ENCODE data around the gene WIPF3. TPM values are rescaled to one million over a fixed set of nuclear protein-coding genes. Genes with fewer than 3 reads are reported as not detected.

Gene WIPF3
- total RNA-seq, 1 donor from 2014 or later: not detected

- intact Hi-C loops (cut with micrococcal nuclease): no loop called here
- no peak for DNase-seq (ENCODE audit: low spot score)
- Mint-ChIP-seq H3K36me3 (ENCODE audit: low read depth) (no peaks in the 10 kb centered on the region), H3K4me1 (ENCODE audit: low read depth) (no peaks in the 10 kb centered on the region), H3K9me3 (no peaks in the 10 kb centered on the region), H3K27ac (no peak overlapping the region), H3K27me3 (ENCODE audit: insufficient read depth) (peaks cover 2% of the 10 kb centered on the region), H3K4me3 (no peak overlapping the region)
These were observed 37.4 kb downstream of the WIPF3 start for GRCh38 chr7:29843726-29844125.

- no peak for DNase-seq (ENCODE audit: low spot score)
- Mint-ChIP-seq H3K4me1 (ENCODE audit: low read depth) (no peaks in the 10 kb centered on the region), H3K36me3 (ENCODE audit: low read depth) (no peaks in the 10 kb centered on the region), H3K9me3 (no peaks in the 10 kb centered on the region), H3K4me3 (no peak overlapping the region), H3K27ac (no peak overlapping the region), H3K27me3 (ENCODE audit: insufficient read depth) (peaks cover 2% of the 10 kb centered on the region)
- intact Hi-C loops (cut with micrococcal nuclease): no loop called here
These were observed 38.3 kb downstream of the WIPF3 start for GRCh38 chr7:29844559-29844958.

- no peak for DNase-seq (ENCODE audit: low spot score)
- Mint-ChIP-seq H3K4me1 (ENCODE audit: low read depth) (no peaks in the 10 kb centered on the region), H3K9me3 (no peaks in the 10 kb centered on the region), H3K36me3 (ENCODE audit: low read depth) (no peaks in the 10 kb centered on the region), H3K4me3 (no peak overlapping the region), H3K27ac (no peak overlapping the region), H3K27me3 (ENCODE audit: insufficient read depth) (peaks cover 2% of the 10 kb centered on the region)
- intact Hi-C loops (cut with micrococcal nuclease): no loop called here
These were observed 41.2 kb downstream of the WIPF3 start for GRCh38 chr7:29847496-29847895.

GRCh38 chr7:29847916-29848315 lies 41.6 kb downstream of the WIPF3 start:
- Mint-ChIP-seq H3K27me3 (ENCODE audit: insufficient read depth) (peaks cover 3% of the 10 kb centered on the region), H3K36me3 (ENCODE audit: low read depth) (no peaks in the 10 kb centered on the region)

GRCh38 chr7:29848941-29849340 lies 42.6 kb downstream of the WIPF3 start:
- no peak for DNase-seq (ENCODE audit: low spot score)
- intact Hi-C loops (cut with micrococcal nuclease): no loop called here
- H3K4me1 Mint-ChIP-seq (ENCODE audit: low read depth): no peaks in the 10 kb centered on the region
- H3K9me3 Mint-ChIP-seq: no peaks in the 10 kb centered on the region
- no peak overlapping the region for H3K27ac Mint-ChIP-seq
- H3K36me3 Mint-ChIP-seq (ENCODE audit: low read depth): no peaks in the 10 kb centered on the region
- no peak overlapping the region for H3K4me3 Mint-ChIP-seq
- H3K27me3 Mint-ChIP-seq (ENCODE audit: insufficient read depth): peaks cover 3% of the 10 kb centered on the region

More at GRCh38 chr7:29847916-29848315, 41.6 kb downstream of the WIPF3 start:
- H3K4me3 Mint-ChIP-seq: no peak overlapping the region
- intact Hi-C loops (cut with micrococcal nuclease): no loop called here
- no peaks in the 10 kb centered on the region for H3K4me1 Mint-ChIP-seq (ENCODE audit: low read depth)
- no peaks in the 10 kb centered on the region for H3K9me3 Mint-ChIP-seq
- H3K27ac Mint-ChIP-seq: no peak overlapping the region
- DNase-seq (ENCODE audit: low spot score): no peak

- intact Hi-C loops (cut with micrococcal nuclease): no loop called here
These were observed 45.2 kb downstream of the WIPF3 start for GRCh38 chr7:29851487-29851886.

GRCh38 chr7:29852457-29852856 lies 46.1 kb downstream of the WIPF3 start:
- intact Hi-C loops (cut with micrococcal nuclease): no loop called here
- DNase-seq (ENCODE audit: low spot score): no peak
- Mint-ChIP-seq H3K36me3 (ENCODE audit: low read depth) (no peaks in the 10 kb centered on the region), H3K27ac (no peak overlapping the region), H3K4me3 (no peak overlapping the region), H3K4me1 (ENCODE audit: low read depth) (no peaks in the 10 kb centered on the region), H3K27me3 (ENCODE audit: insufficient read depth) (peaks cover 3% of the 10 kb centered on the region), H3K9me3 (no peaks in the 10 kb centered on the region)

More at GRCh38 chr7:29851487-29851886, 45.2 kb downstream of the WIPF3 start:
- H3K27me3 Mint-ChIP-seq (ENCODE audit: insufficient read depth): peaks cover 3% of the 10 kb centered on the region
- DNase-seq (ENCODE audit: low spot score): no peak
- no peaks in the 10 kb centered on the region for H3K4me1 Mint-ChIP-seq (ENCODE audit: low read depth)
- H3K27ac Mint-ChIP-seq: no peak overlapping the region
- no peaks in the 10 kb centered on the region for H3K36me3 Mint-ChIP-seq (ENCODE audit: low read depth)
- no peak overlapping the region for H3K4me3 Mint-ChIP-seq
- H3K9me3 Mint-ChIP-seq: no peaks in the 10 kb centered on the region

GRCh38 chr7:29853072-29853471 lies 46.8 kb downstream of the WIPF3 start:
- DNase-seq (ENCODE audit: low spot score): no peak
- Mint-ChIP-seq H3K4me1 (ENCODE audit: low read depth) (no peaks in the 10 kb centered on the region), H3K27me3 (ENCODE audit: insufficient read depth) (peaks cover 3% of the 10 kb centered on the region), H3K27ac (no peak overlapping the region), H3K9me3 (no peaks in the 10 kb centered on the region), H3K36me3 (ENCODE audit: low read depth) (no peaks in the 10 kb centered on the region), H3K4me3 (no peak overlapping the region)
- intact Hi-C loops (cut with micrococcal nuclease): no loop called here

- Mint-ChIP-seq H3K4me3 (no peak overlapping the region), H3K27me3 (ENCODE audit: insufficient read depth) (peaks cover 3% of the 10 kb centered on the region), H3K36me3 (ENCODE audit: low read depth) (no peaks in the 10 kb centered on the region), H3K4me1 (ENCODE audit: low read depth) (no peaks in the 10 kb centered on the region), H3K27ac (no peak overlapping the region), H3K9me3 (no peaks in the 10 kb centered on the region)
- intact Hi-C loops (cut with micrococcal nuclease): no loop called here
- no peak for DNase-seq (ENCODE audit: low spot score)
These were observed 47.5 kb downstream of the WIPF3 start for GRCh38 chr7:29853789-29854188.

GRCh38 chr7:29854257-29854938 lies 48.1 kb downstream of the WIPF3 start:
- intact Hi-C loops (cut with micrococcal nuclease): no loop called here
- Mint-ChIP-seq H3K36me3 (ENCODE audit: low read depth) (no peaks in the 10 kb centered on the region), H3K27ac (no peak overlapping the region), H3K4me3 (no peak overlapping the region), H3K27me3 (ENCODE audit: insufficient read depth) (peaks cover 3% of the 10 kb centered on the region), H3K9me3 (no peaks in the 10 kb centered on the region), H3K4me1 (ENCODE audit: low read depth) (no peaks in the 10 kb centered on the region)
- DNase-seq (ENCODE audit: low spot score): no peak

GRCh38 chr7:29857654-29858053 lies 51.3 kb downstream of the WIPF3 start:
- H3K27ac Mint-ChIP-seq: no peak overlapping the region
- H3K4me1 Mint-ChIP-seq (ENCODE audit: low read depth): no peaks in the 10 kb centered on the region
- peaks cover 5% of the 10 kb centered on the region for H3K27me3 Mint-ChIP-seq (ENCODE audit: insufficient read depth)
- H3K4me3 Mint-ChIP-seq: no peak overlapping the region
- no peak for DNase-seq (ENCODE audit: low spot score)
- H3K36me3 Mint-ChIP-seq (ENCODE audit: low read depth): no peaks in the 10 kb centered on the region
- no peaks in the 10 kb centered on the region for H3K9me3 Mint-ChIP-seq
- intact Hi-C loops (cut with micrococcal nuclease): no loop called here

GRCh38 chr7:29858191-29858951 lies 52.1 kb downstream of the WIPF3 start:
- intact Hi-C loops (cut with micrococcal nuclease): no loop called here
- H3K4me1 Mint-ChIP-seq (ENCODE audit: low read depth): no peaks in the 10 kb centered on the region

GRCh38 chr7:29859104-29859503 lies 52.8 kb downstream of the WIPF3 start:
- Mint-ChIP-seq H3K4me3 (no peak overlapping the region), H3K27ac (no peak overlapping the region), H3K27me3 (ENCODE audit: insufficient read depth) (peaks cover 5% of the 10 kb centered on the region), H3K36me3 (ENCODE audit: low read depth) (no peaks in the 10 kb centered on the region), H3K4me1 (ENCODE audit: low read depth) (no peaks in the 10 kb centered on the region), H3K9me3 (no peaks in the 10 kb centered on the region)
- DNase-seq (ENCODE audit: low spot score): no peak
- intact Hi-C loops (cut with micrococcal nuclease): no loop called here

More at GRCh38 chr7:29858191-29858951, 52.1 kb downstream of the WIPF3 start:
- H3K27me3 Mint-ChIP-seq (ENCODE audit: insufficient read depth): peaks cover 5% of the 10 kb centered on the region
- H3K27ac Mint-ChIP-seq: no peak overlapping the region
- H3K36me3 Mint-ChIP-seq (ENCODE audit: low read depth): no peaks in the 10 kb centered on the region
- DNase-seq (ENCODE audit: low spot score): no peak
- H3K9me3 Mint-ChIP-seq: no peaks in the 10 kb centered on the region
- no peak overlapping the region for H3K4me3 Mint-ChIP-seq

Data from activated T-helper 1 cell treated with anti-CD3 and anti-CD28 coated beads, Interleukin-12 subunit alpha, Interleukin-12 subunit beta, Interleukin-2, Interleukin-4 antibody, amounts not matched to agents 30 ng/mL and 10 ng/mL and 1 ng/mL, durations not matched to agents 14 hours and 24 hours and 36 hours (primary cell).